OCI-LY7 (cell line): ENCODE data around the gene KLF3. TPM values are rescaled to one million over a fixed set of nuclear protein-coding genes. Genes with fewer than 3 reads are reported as not detected.

Experiments used
- BruUV-seq: library from RNA; stranded (reverse); fragments of 400-500 nt; replicated peaks from 2 replicates; lab custom pipeline; 2021; lab: Mats Ljungman, UMichigan
- CTCF ChIA-PET: fragments of 300-600 bp; sonication (Branson Sonifier 250); formaldehyde crosslinking; loops from one replicate; lab custom pipeline; 2022; ENCODE audit warnings: antibody characterized with exemption; ENCODE audit not compliant: unreplicated experiment; lab: Charles Lee
- POLR2A ChIA-PET: fragments of 300-600 bp; sonication (Branson Sonifier 250); formaldehyde crosslinking; loops from one replicate; lab custom pipeline; 2022; ENCODE audit warnings: antibody characterized with exemption; lab: Charles Lee
- DNase-seq: peaks from one replicate; pipeline ENCODE4 v3.0.0-alpha.2; 2015; ENCODE audit warnings: low spot score
- H2AFZ ChIP-seq: fragments of 200-600 bp; sonication (generic), shearing (Covaris generic); 2 replicates; pipeline ENCODE4 v1.6.1; 2014; ENCODE audit warnings: mild to moderate bottlenecking, antibody characterized with exemption, low read length, moderate library complexity
- H3K27ac ChIP-seq: fragments of 200-600 bp; sonication (generic); 2 replicates; pipeline ENCODE4 v1.5.1; 2014; ENCODE audit warnings: mixed run types, low read depth, mild to moderate bottlenecking, moderate library complexity, low read length, inconsistent platforms; ENCODE audit not compliant: poor library complexity, severe bottlenecking
- H3K36me3 ChIP-seq: fragments of 200-600 bp; sonication (generic); 2 replicates; pipeline ENCODE4 v1.6.1; 2014; ENCODE audit warnings: mild to moderate bottlenecking, antibody characterized with exemption, low read length, moderate library complexity, mixed read lengths; ENCODE audit not compliant: insufficient read depth
- H3K4me1 ChIP-seq: fragments of 200-600 bp; sonication (generic); 2 replicates; pipeline ENCODE4 v1.5.1; 2014; ENCODE audit warnings: mild to moderate bottlenecking, low read length; ENCODE audit not compliant: insufficient read depth, poor library complexity, severe bottlenecking
- H3K4me2 ChIP-seq: fragments of 200-600 bp; sonication (generic); 2 replicates; pipeline ENCODE4 v1.6.1; 2014; ENCODE audit warnings: mild to moderate bottlenecking, low read length
- H3K4me3 ChIP-seq: fragments of 200-600 bp; sonication (generic); 2 replicates; pipeline ENCODE4 v1.5.1; 2014; ENCODE audit warnings: mild to moderate bottlenecking, low read depth, low read length; ENCODE audit not compliant: poor library complexity, severe bottlenecking
- H3K79me2 ChIP-seq: fragments of 200-600 bp; sonication (generic); 2 replicates; pipeline ENCODE4 v1.6.1; 2016; ENCODE audit warnings: low read depth, mild to moderate bottlenecking, low read length, moderate library complexity, mixed read lengths; ENCODE audit not compliant: insufficient read depth
- H3K9me2 ChIP-seq: fragments of 200-600 bp; sonication (generic); 2 replicates; pipeline ENCODE4 v1.6.1; 2016; ENCODE audit warnings: mild to moderate bottlenecking, low read length, mixed read lengths; ENCODE audit not compliant: insufficient read depth
- H3K9me3 ChIP-seq: fragments of 200-600 bp; sonication (generic); 2 replicates; pipeline ENCODE4 v1.6.1; 2014; ENCODE audit warnings: mild to moderate bottlenecking, mixed run types, low read length, mixed read lengths
- H4K20me1 ChIP-seq: fragments of 200-600 bp; sonication (generic); 2 replicates; pipeline ENCODE4 v1.6.1; 2014; ENCODE audit warnings: mild to moderate bottlenecking, antibody characterized with exemption, low read length, moderate library complexity, mixed read lengths; ENCODE audit not compliant: insufficient read depth
- CTCF ChIP-seq: fragments of 200-600 bp; sonication (generic); conservative IDR thresholded peaks from 2 replicates; pipeline ENCODE4 v1.5.1; 2014; ENCODE audit warnings: mild to moderate bottlenecking, antibody characterized with exemption, low read length, moderate library complexity, mixed read lengths
- EZH2phosphoT487 ChIP-seq: fragments of 200-600 bp; sonication (generic); IDR thresholded peaks from 2 replicates; pipeline ENCODE4 v1.6.1; 2018; ENCODE audit warnings: low read depth, borderline replicate concordance, mild to moderate bottlenecking, mixed run types, antibody characterized with exemption, low read length, moderate library complexity, mixed read lengths
- intact Hi-C: fragments of 100-400 bp; cut with micrococcal nuclease; formaldehyde crosslinking; loops from one replicate; pipeline ENCODE4 v1.10.0; 2022; ENCODE audit not compliant: unreplicated experiment
- total RNA-seq, 2 experiments: library from RNA; depleted of rRNA in 1 of 2; stranded (reverse); fragments of >200 nt in 1 of 2; shearing (Covaris generic) in 1 of 2; gene quantifications; 2 replicates each; pipeline ENCODE4 v1.2.3, GENCODE V29; 2014 to 2022

KLF3 gene
- total RNA-seq, 2 experiments from 2014 or later, result 0.09 to 0.23 TPM

DNA sequence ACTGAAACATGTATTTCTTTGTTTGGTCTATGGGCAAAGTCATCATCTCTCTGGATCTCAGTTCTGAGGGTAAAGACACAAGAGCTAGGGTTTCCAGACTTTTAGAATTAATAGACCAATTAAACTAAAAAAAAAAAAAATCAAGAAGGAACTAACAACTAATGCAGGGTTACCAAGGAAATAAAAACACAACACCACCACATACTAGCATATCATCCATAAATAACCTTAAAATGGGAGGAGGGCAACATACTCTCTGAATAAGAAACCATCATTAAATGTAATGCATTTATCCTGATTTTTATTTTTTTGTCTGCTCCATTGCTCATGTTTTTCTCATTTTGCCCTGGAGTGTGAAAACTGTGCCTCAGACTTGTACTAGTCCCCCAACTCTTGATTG lies 33.5 kb upstream of the KLF3 start:
- Histone ChIP-seq H3K4me2 (no peak overlapping the region), H2AFZ (no peak overlapping the region), H3K4me3 (no peak overlapping the region), H3K4me1 (no peaks in the 10 kb centered on the region), H4K20me1 (no peaks in the 10 kb centered on the region), H3K79me2 (no peaks in the 10 kb centered on the region), H3K9me3 (no peaks in the 10 kb centered on the region), H3K9me2 (no peaks in the 10 kb centered on the region), H3K36me3 (no peaks in the 10 kb centered on the region), H3K27ac (no peak overlapping the region)
- intact Hi-C loops, result no loop called here
- BruUV-seq, result no TSS peak
- ChIA-PET CTCF (no interaction called here), POLR2A (no interaction called here)
- TF ChIP-seq EZH2phosphoT487 (no peak), CTCF (no peak)
- DNase-seq, result no peak

DNA sequence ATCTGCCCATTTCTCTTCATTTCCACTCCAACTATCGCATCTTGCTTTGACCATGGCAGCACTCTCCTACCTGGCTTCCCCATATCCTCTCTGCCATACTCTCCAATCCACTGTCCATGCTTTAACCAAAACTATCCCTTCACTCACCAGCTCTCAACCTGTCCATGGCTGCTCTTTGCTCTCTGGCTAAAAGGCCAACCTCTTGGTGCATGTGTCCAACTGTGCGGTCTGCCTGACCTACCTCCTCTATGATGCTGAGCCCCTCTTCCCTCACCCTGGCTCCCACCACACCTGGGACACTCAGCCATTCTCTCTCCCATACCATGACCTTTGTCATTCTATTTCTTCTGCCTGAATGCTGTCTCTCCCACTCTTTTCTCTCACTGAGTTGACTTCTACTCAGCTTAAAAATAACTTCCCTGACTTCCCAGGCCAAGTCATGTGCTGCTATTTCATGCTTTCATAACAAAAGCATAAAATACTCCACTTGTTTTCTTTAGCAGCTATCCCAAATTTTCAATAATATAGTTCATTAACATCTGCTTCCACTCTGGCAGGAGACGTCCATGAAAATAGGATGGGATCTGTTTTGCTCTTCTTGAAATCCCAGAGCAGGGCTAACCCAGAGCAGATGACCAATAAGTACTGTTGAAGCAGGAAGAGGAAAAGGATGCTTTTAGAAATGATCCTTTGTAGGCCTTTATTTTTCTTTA lies 29.8 kb upstream of the KLF3 start:
- TF ChIP-seq CTCF, result no peak
- TF ChIP-seq EZH2phosphoT487, result no peak
- intact Hi-C loops, result no loop called here
- H3K79me2 ChIP-seq, result no peaks in the 10 kb centered on the region
- H3K9me3 ChIP-seq, result no peaks in the 10 kb centered on the region
- H3K27ac ChIP-seq, result no peak overlapping the region
- DNase-seq, result no peak
- ChIA-PET CTCF (no interaction called here), POLR2A (no interaction called here)
- no peaks in the 10 kb centered on the region for H4K20me1 ChIP-seq
- no peak overlapping the region for H2AFZ ChIP-seq
- no peaks in the 10 kb centered on the region for H3K9me2 ChIP-seq
- H3K4me1 ChIP-seq, result no peaks in the 10 kb centered on the region
- H3K4me2 ChIP-seq, result no peak overlapping the region
- no peaks in the 10 kb centered on the region for H3K36me3 ChIP-seq
- no TSS peak for BruUV-seq
- no peak overlapping the region for H3K4me3 ChIP-seq

DNA sequence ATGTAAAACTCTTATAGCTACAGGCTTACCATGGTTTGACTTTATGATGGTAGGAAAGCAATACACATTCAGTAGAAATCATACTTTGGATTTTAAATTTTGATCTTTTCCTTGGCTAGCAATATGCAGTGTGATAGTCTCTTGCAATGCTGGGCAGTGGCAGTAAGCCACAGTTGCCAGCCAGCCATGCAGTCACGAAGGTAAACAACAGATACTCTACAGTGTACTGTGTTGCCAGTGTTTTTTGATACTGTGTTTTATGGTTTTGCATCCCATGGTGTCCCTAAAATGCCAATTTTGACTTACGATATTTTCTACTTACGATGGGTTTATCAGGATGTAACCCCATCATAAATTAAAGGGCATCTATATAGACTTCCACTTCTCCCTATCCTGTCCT lies 24.8 kb upstream of the KLF3 start:
- Histone ChIP-seq H3K4me3 (no peak overlapping the region), H3K4me2 (no peak overlapping the region), H3K27ac (no peak overlapping the region), H3K36me3 (no peaks in the 10 kb centered on the region), H3K4me1 (no peaks in the 10 kb centered on the region), H3K9me2 (no peaks in the 10 kb centered on the region), H3K79me2 (no peaks in the 10 kb centered on the region), H2AFZ (no peak overlapping the region), H3K9me3 (no peaks in the 10 kb centered on the region), H4K20me1 (no peaks in the 10 kb centered on the region)
- TF ChIP-seq EZH2phosphoT487 (no peak), CTCF (no peak)
- BruUV-seq, result no TSS peak
- intact Hi-C loops, result no loop called here
- DNase-seq, result no peak
- ChIA-PET POLR2A (interaction anchor here (1.0 kb wide), 1 partner anchor 293 kb away, joined by 3 read pairs; no protein-coding TSS in a partner anchor), CTCF (no interaction called here)
